H1 (cell line): ENCODE data around the gene MIA3. TPM values are rescaled to one million over a fixed set of nuclear protein-coding genes. Genes with fewer than 3 reads are reported as not detected.

Source experiments
- CTCF ChIA-PET: fragments of 300-600 bp; sonication (Branson Sonifier 250); formaldehyde crosslinking; loops from one replicate; lab custom pipeline; 2021; ENCODE audit not compliant: partially characterized antibody; lab: Charles Lee
- POLR2A ChIA-PET: fragments of 300-600 bp; sonication (Branson Sonifier 250); formaldehyde crosslinking; loops from one replicate; lab custom pipeline; 2021; ENCODE audit warnings: inconsistent platforms; ENCODE audit not compliant: partially characterized antibody; lab: Charles Lee
- DNase-seq, 2 experiments: peaks; one replicate each; pipeline versions ENCODE4 v3.0.0 to v3.0.0-alpha.2; 2010 to 2022; ENCODE audit warnings: low spot score in 2 of 2, low read depth in 1 of 2, mixed read lengths in 1 of 2
- FAIRE-seq: peaks from 2 replicates; lab custom pipeline; 2011; peaks lifted over from hg19 to GRCh38; lab: Jason Lieb, UNC
- H2AFZ ChIP-seq: 2 replicates; pipeline ENCODE4 v1.8.1; 2012; ENCODE audit warnings: low read length, inconsistent platforms
- H2AK5ac ChIP-seq: 2 replicates; pipeline ENCODE4 v1.6.1; 2013; ENCODE audit warnings: low read depth, low read length
- H2BK120ac ChIP-seq: replicated peaks from 2 replicates; pipeline ENCODE3; 2013; ENCODE audit warnings: low read depth, low read length, inconsistent platforms
- H2BK12ac ChIP-seq: 2 replicates; pipeline ENCODE4 v1.6.1; 2013; ENCODE audit warnings: low read depth, low read length
- H2BK15ac ChIP-seq: 2 replicates; pipeline ENCODE4 v1.6.1; 2013; ENCODE audit warnings: low read length
- H2BK20ac ChIP-seq: 2 replicates; pipeline ENCODE4 v1.6.1; 2013; ENCODE audit warnings: low read length
- H2BK5ac ChIP-seq: 2 replicates; pipeline ENCODE4 v1.6.1; 2013; ENCODE audit warnings: low read depth, low read length
- H3K14ac ChIP-seq: 2 replicates; pipeline ENCODE4 v1.6.1; 2013; ENCODE audit warnings: inconsistent platforms; ENCODE audit not compliant: insufficient read length
- H3K18ac ChIP-seq: 2 replicates; pipeline ENCODE4 v1.6.1; 2013; ENCODE audit warnings: low read length; ENCODE audit errors: extremely low read depth
- H3K23ac ChIP-seq: 2 replicates; pipeline ENCODE4 v1.6.1; 2013; ENCODE audit warnings: inconsistent platforms; ENCODE audit not compliant: insufficient read length
- H3K23me2 ChIP-seq: 2 replicates; pipeline ENCODE4 v1.6.1; 2013; ENCODE audit warnings: low read depth, low read length
- H3K27ac ChIP-seq: 2 replicates; pipeline ENCODE4 v1.6.1; 2011; ENCODE audit warnings: low read depth, low read length, inconsistent platforms
- H3K27me3 ChIP-seq, 4 experiments: replicated peaks in 1 of 4; 1 replicate in 1 of 4; 2 replicates in 3 of 4; pipeline versions ENCODE4 v1.6.1 to v1.8.1; 2011 to 2013; ENCODE audit warnings: low read length in 3 of 4, mild to moderate bottlenecking in 3 of 4, inconsistent platforms in 2 of 4, mixed read lengths in 2 of 4, moderate library complexity in 1 of 4; ENCODE audit not compliant: control insufficient read depth in 3 of 4, insufficient read depth in 3 of 4; ENCODE audit errors: extremely low read depth in 1 of 4
- H3K36me3 ChIP-seq, 4 experiments: 2 replicates each; pipeline versions ENCODE4 v1.6.1 to v1.8.1; 2011 to 2013; ENCODE audit warnings: mild to moderate bottlenecking in 4 of 4, low read length in 3 of 4, moderate library complexity in 2 of 4, control low read depth in 1 of 4, inconsistent platforms in 1 of 4; ENCODE audit not compliant: insufficient read depth in 4 of 4, control insufficient read depth in 2 of 4
- H3K4ac ChIP-seq: replicated peaks from 2 replicates; pipeline ENCODE3; 2013; ENCODE audit warnings: low read length, low read depth, mixed read lengths, inconsistent platforms; ENCODE audit not compliant: insufficient read length
- H3K4me1 ChIP-seq, 4 experiments: replicated peaks in 1 of 4; 1 replicate in 1 of 4; 2 replicates in 3 of 4; pipeline versions ENCODE4 v1.6.1 to v1.8.1; 2011 to 2013; ENCODE audit warnings: low read length in 3 of 4, inconsistent platforms in 2 of 4, mixed read lengths in 1 of 4; ENCODE audit not compliant: insufficient read depth in 4 of 4, control insufficient read depth in 3 of 4
- H3K4me2 ChIP-seq, 2 experiments: 2 replicates each; pipeline versions ENCODE4 v1.6.1 to v1.8.1; 2011 to 2013; ENCODE audit warnings: low read depth in 2 of 2, low read length in 2 of 2, control low read depth in 1 of 2, inconsistent platforms in 1 of 2, mild to moderate bottlenecking in 1 of 2; ENCODE audit not compliant: insufficient read depth in 1 of 2
- H3K4me3 ChIP-seq, 4 experiments: fragments of 200-600, 300-600 bp in 1 of 4; sonication (generic), shearing (Covaris generic), sonication (Bioruptor Twin) in 1 of 4; 2 replicates each; pipeline versions ENCODE4 v1.5.1 to v1.8.1; 2011 to 2016; ENCODE audit warnings: low read length in 4 of 4, low read depth in 3 of 4, control low read depth in 2 of 4, inconsistent platforms in 2 of 4, mild to moderate bottlenecking in 2 of 4, mixed read lengths in 1 of 4, moderate library complexity in 1 of 4; ENCODE audit not compliant: insufficient read depth in 2 of 4; ENCODE audit errors: extremely low read depth in 1 of 4
- H3K56ac ChIP-seq: replicated peaks from 2 replicates; pipeline ENCODE3; 2013; ENCODE audit warnings: low read depth, mild to moderate bottlenecking, mixed read lengths, low read length, inconsistent platforms; ENCODE audit not compliant: insufficient read length
- H3K79me1 ChIP-seq: 2 replicates; pipeline ENCODE4 v1.6.1; 2013; ENCODE audit warnings: low read depth, low read length, control low read depth
- H3K79me2 ChIP-seq, 2 experiments: 2 replicates each; pipeline versions ENCODE4 v1.6.1 to v1.8.1; 2012 to 2013; ENCODE audit warnings: low read length in 2 of 2, mild to moderate bottlenecking in 2 of 2, inconsistent platforms in 1 of 2; ENCODE audit not compliant: insufficient read depth in 2 of 2, control insufficient read depth in 1 of 2
- H3K9ac ChIP-seq, 4 experiments: replicated peaks in 1 of 4; 1 replicate in 1 of 4; 2 replicates in 3 of 4; pipeline versions ENCODE4 v1.6.1 to v1.8.1; 2011 to 2013; ENCODE audit warnings: low read depth in 3 of 4, low read length in 3 of 4, control low read depth in 2 of 4, mild to moderate bottlenecking in 2 of 4, moderate library complexity in 2 of 4, inconsistent platforms in 1 of 4; ENCODE audit errors: extremely low read depth in 1 of 4
- H3K9me3 ChIP-seq, 2 experiments: 2 replicates each; pipeline versions ENCODE4 v1.6.1 to v1.8.1; 2012 to 2013; ENCODE audit warnings: mild to moderate bottlenecking in 2 of 2, moderate library complexity in 2 of 2, control low read depth in 1 of 2, inconsistent platforms in 1 of 2, low read depth in 1 of 2, low read length in 1 of 2, mixed read lengths in 1 of 2; ENCODE audit not compliant: insufficient read depth in 2 of 2
- H4K20me1 ChIP-seq, 2 experiments: replicated peaks in 1 of 2; 2 replicates each; pipeline versions ENCODE3 to v1.8.1; 2011 to 2013; ENCODE audit warnings: inconsistent platforms in 2 of 2, low read length in 2 of 2, mild to moderate bottlenecking in 1 of 2; ENCODE audit not compliant: insufficient read depth in 2 of 2, control insufficient read depth in 1 of 2
- H4K5ac ChIP-seq: 2 replicates; pipeline ENCODE4 v1.6.1; 2013; ENCODE audit warnings: low read length, low read depth, mixed read lengths, inconsistent platforms; ENCODE audit not compliant: insufficient read length
- H4K8ac ChIP-seq: 2 replicates; pipeline ENCODE4 v1.8.0; 2013; ENCODE audit warnings: mild to moderate bottlenecking, moderate library complexity, low read length, inconsistent platforms; ENCODE audit not compliant: insufficient read depth; ENCODE audit errors: extremely low read depth
- H4K91ac ChIP-seq: replicated peaks from 2 replicates; pipeline ENCODE3; 2013; ENCODE audit warnings: low read length, mixed read lengths, inconsistent platforms; ENCODE audit not compliant: insufficient read length
- CBX8 ChIP-seq: fragments of 300-800, 300-1000 bp; sonication (generic); IDR thresholded peaks from 2 replicates; pipeline ENCODE4 v1.7.1; 2016; ENCODE audit warnings: low read depth, low read length, borderline replicate concordance
- CEBPB ChIP-seq: IDR thresholded peaks from 2 replicates; pipeline ENCODE4 v1.6.1; 2012; ENCODE audit warnings: low read depth, low read length
- E2F6 ChIP-seq: IDR thresholded peaks from 2 replicates; pipeline ENCODE4 v1.6.1; 2012; ENCODE audit warnings: inconsistent platforms
- KDM1A ChIP-seq: fragments of 200-600, 300-600 bp; sonication (generic); IDR thresholded peaks from 2 replicates; pipeline ENCODE4 v1.7.1; 2016; ENCODE audit warnings: mild to moderate bottlenecking, low read length, borderline replicate concordance
- KDM4A ChIP-seq: IDR thresholded peaks from one replicate; pipeline ENCODE4 v1.7.1; 2012; ENCODE audit warnings: low read depth, mild to moderate bottlenecking, moderate library complexity, low read length, inconsistent platforms; ENCODE audit not compliant: severe bottlenecking
- MAX ChIP-seq: IDR thresholded peaks from 2 replicates; pipeline ENCODE4 v1.6.1; 2012; ENCODE audit warnings: inconsistent platforms
- NANOG ChIP-seq: IDR thresholded peaks from 2 replicates; pipeline ENCODE4 v1.6.1; 2011; ENCODE audit warnings: low read length, low read depth, mild to moderate bottlenecking, inconsistent platforms; ENCODE audit not compliant: insufficient read depth, poor library complexity, severe bottlenecking
- POLR2A ChIP-seq, 2 experiments: IDR thresholded peaks; 1 replicate in 1 of 2; 2 replicates in 1 of 2; pipeline ENCODE4 v1.6.1; 2011; ENCODE audit warnings: low read depth in 2 of 2, low read length in 2 of 2, mild to moderate bottlenecking in 2 of 2; ENCODE audit errors: control extremely low read depth in 1 of 2
- POLR2AphosphoS5 ChIP-seq: IDR thresholded peaks from 2 replicates; pipeline ENCODE4 v1.6.1; 2011; ENCODE audit warnings: low read depth, low read length
- RXRA ChIP-seq: IDR thresholded peaks from 2 replicates; pipeline ENCODE4 v1.6.1; 2011; ENCODE audit warnings: low read depth, mild to moderate bottlenecking, low read length, moderate library complexity; ENCODE audit not compliant: insufficient read depth
- SP1 ChIP-seq: IDR thresholded peaks from 2 replicates; pipeline ENCODE4 v1.6.1; 2011; ENCODE audit warnings: low read depth, low read length
- TAF7 ChIP-seq: optimal IDR thresholded peaks from 2 replicates; pipeline ENCODE3; 2011; ENCODE audit warnings: low read depth, mild to moderate bottlenecking, inconsistent platforms, low read length, moderate library complexity, borderline replicate concordance
- TCF12 ChIP-seq: IDR thresholded peaks from 2 replicates; pipeline ENCODE4 v1.6.1; 2011; ENCODE audit warnings: low read depth, mild to moderate bottlenecking, low read length
- ZNF274 ChIP-seq: IDR thresholded peaks from 2 replicates; pipeline ENCODE4 v1.7.0; 2012; ENCODE audit warnings: low read length, borderline replicate concordance; ENCODE audit errors: extremely low read depth
- WGBS, 2 experiments: shearing (Covaris generic) in 1 of 2; methylation state at CpG; one replicate each; pipeline versions ENCODE4 v1.1.6 to v1.1.7; 2013 to 2015; ENCODE audit warnings: low lambda C conversion rate in 2 of 2, mixed read lengths in 2 of 2, inconsistent platforms in 1 of 2, low coverage in 1 of 2, missing lambda C conversion rate in 1 of 2; ENCODE audit not compliant: insufficient replicate concordance in 2 of 2, insufficient coverage in 1 of 2, insufficient read length in 1 of 2; ENCODE audit errors: extremely low coverage in 1 of 2, missing lambda C conversion rate in 1 of 2; 5-methylcytosine and 5-hydroxymethylcytosine counted together
- polyA plus RNA-seq, 7 experiments: library from polyadenylated mRNA; depleted of rRNA in 3 of 7; stranded (reverse) in 5 of 7; unstranded in 2 of 7; fragments of >200 nt in 5 of 7; fragments of 200-250 nt in 2 of 7; gene quantifications; 1 replicate in 5 of 7; 2 replicates in 1 of 7; 4 replicates in 1 of 7; pipeline versions ENCODE4 v1.2.1 to v1.2.3, GENCODE V29; 2011 to 2013; ENCODE audit warnings: missing spikeins in 2 of 7, mixed read lengths in 2 of 7
- total RNA-seq: library from RNA; stranded (reverse); fragmentation: NEBNext Ultra II Directional; extraction: Animal tissue kit (Norgen Biotek cat#: 25700); gene quantifications from 2 replicates; pipeline ENCODE4 v1.2.1, GENCODE V29; 2021

MIA3 gene
- total and polyA plus RNA-seq, 2 of the 8 experiments (the other 6 are each of a cell fraction or from before 2014, with no cell fraction given), result 69.0 to 105 TPM

GRCh38 chr1:222704260-222704659 is 86.4 kb downstream of the MIA3 start:
- Histone ChIP-seq H3K23ac (no peak overlapping the region), H3K27me3 (no peaks in the 10 kb centered on the region), H4K5ac (no peak overlapping the region), H2BK20ac (no peak overlapping the region), H3K4me1 (no peaks in the 10 kb centered on the region), H3K23me2 (no peaks in the 10 kb centered on the region), H3K56ac (no peak overlapping the region), H2AFZ (no peak overlapping the region), H3K4me3 (no peak overlapping the region), H3K18ac (no peak overlapping the region), H2BK15ac (no peak overlapping the region), H3K4ac (no peak overlapping the region), H2BK12ac (no peak overlapping the region), H3K27ac (no peak overlapping the region), H3K79me1 (no peaks in the 10 kb centered on the region), H3K9ac (no peak overlapping the region), H3K9me3 (peaks cover 0 to 3% of the 10 kb centered on the region in 2 experiments; a peak in 2 of 4 replicates), H4K8ac (no peak overlapping the region), H3K79me2 (peaks cover 0 to 55% of the 10 kb centered on the region in 2 experiments; a peak in 3 of 4 replicates), H2BK120ac (no peak overlapping the region), H2AK5ac (no peak overlapping the region), H4K91ac (no peak overlapping the region), H3K14ac (no peak overlapping the region), H3K36me3 (peaks cover 0 to 16% (median 6%) of the 10 kb centered on the region in 4 experiments; a peak in 3 of 8 replicates), H3K4me2 (no peak overlapping the region), H2BK5ac (no peak overlapping the region), H4K20me1 (no peaks in the 10 kb centered on the region)
- ChIA-PET POLR2A (no interaction called here), CTCF (no interaction called here)
- 100% methylated on average over 1 of the region's 1 CpG; no CpG with 5 or more reads in 1 of the 2 experiments for WGBS, 2 experiments
- no peak for FAIRE-seq
- no peak for DNase-seq
- TF ChIP-seq CBX8 (no peak), ZNF274 (no peak), TAF7 (no peak), KDM4A (no peak), MAX (no peak), CEBPB (no peak), TCF12 (no peak), E2F6 (no peak), POLR2A (IDR thresholded peaks at IDR 0.05; ENCODE audit: control extremely low read depth in 1 of 2, low read depth in 2 of 2, low read length in 2 of 2) (no peak), NANOG (no peak), POLR2AphosphoS5 (no peak), KDM1A (no peak), RXRA (no peak), SP1 (no peak)
